GM12878 (cell line): ENCODE results near the gene RRP1B. TPM values are rescaled to one million over a fixed set of nuclear protein-coding genes. Genes with fewer than 3 reads are reported as not detected.

Experiments used
- ATAC-seq: fragments of 200-7000 bp; cut with Tn5 transposase; 3 replicates; pipeline ENCODE4 v1.9.1; 2020; ENCODE audit warnings: mild to moderate bottlenecking, moderate library complexity
- BruUV-seq: library from RNA; stranded (reverse); fragments of 400-500 nt; replicated peaks from 2 replicates; lab custom pipeline; 2021; lab: Mats Ljungman, UMichigan
- CTCF ChIA-PET: fragments of 300-600 bp; sonication (Branson Sonifier 250); formaldehyde crosslinking; extraction: SDS; loops from one replicate; lab custom pipeline; 2021; ENCODE audit warnings: inconsistent platforms; lab: Yijun Ruan, JAX
- POLR2A ChIA-PET: fragments of 350-600 bp; formaldehyde crosslinking; extraction: SDS; loops from one replicate; lab custom pipeline; 2021; ENCODE audit warnings: inconsistent platforms; lab: Charles Lee
- RAD21 ChIA-PET: fragments of 300-600 bp; sonication (Branson Sonifier 250); formaldehyde crosslinking; loops from one replicate; lab custom pipeline; 2023; ENCODE audit warnings: antibody characterized with exemption; ENCODE audit not compliant: unreplicated experiment; lab: Charles Lee
- SMC1A ChIA-PET: fragments of 300-600 bp; sonication (Branson Sonifier 250); formaldehyde crosslinking; loops from one replicate; lab custom pipeline; 2023; ENCODE audit not compliant: unreplicated experiment, uncharacterized antibody; lab: Charles Lee
- DNase-seq: peaks from one replicate; pipeline ENCODE4 v3.0.0-alpha.2; 2011; ENCODE audit warnings: low read depth, low spot score
- FAIRE-seq: peaks from 3 replicates; lab custom pipeline; 2011; peaks lifted over from hg19 to GRCh38; lab: Jason Lieb, UNC
- H2AFZ ChIP-seq: 2 replicates; pipeline ENCODE4 v1.6.0; 2011; ENCODE audit warnings: low read depth, low read length, control low read depth; ENCODE audit not compliant: control insufficient read depth
- H3K27ac ChIP-seq: 2 replicates; pipeline ENCODE4 v1.5.1; 2011; ENCODE audit warnings: control low read depth; ENCODE audit not compliant: control insufficient read depth, insufficient read depth
- H3K27me3 ChIP-seq, 2 experiments: replicated peaks in 1 of 2; 2 replicates each; pipeline versions ENCODE4 v1.6.0 to v1.6.1; 2011; ENCODE audit warnings: low read length in 1 of 2; ENCODE audit not compliant: control insufficient read depth in 2 of 2, insufficient read depth in 2 of 2
- H3K36me3 ChIP-seq, 2 experiments: 2 replicates each; pipeline ENCODE4 v1.5.1; 2011; ENCODE audit warnings: low read length in 1 of 2; ENCODE audit not compliant: control insufficient read depth in 2 of 2, insufficient read depth in 2 of 2
- H3K4me1 ChIP-seq: 2 replicates; pipeline ENCODE4 v1.6.1; 2011; ENCODE audit warnings: mild to moderate bottlenecking, low read length, moderate library complexity, mixed read lengths; ENCODE audit not compliant: control insufficient read depth, insufficient read depth
- H3K4me2 ChIP-seq: 2 replicates; pipeline ENCODE4 v1.6.0; 2011; ENCODE audit warnings: control low read depth; ENCODE audit not compliant: control insufficient read depth, insufficient read depth
- H3K4me3 ChIP-seq: fragments of 200-600 bp; sonication (generic); 2 replicates; pipeline ENCODE4 v1.5.1; 2016
- H3K79me2 ChIP-seq: 2 replicates; pipeline ENCODE4 v1.6.0; 2011; ENCODE audit warnings: low read length; ENCODE audit not compliant: control insufficient read depth, insufficient read depth
- H3K9ac ChIP-seq: 2 replicates; pipeline ENCODE4 v1.8.0; 2011; ENCODE audit warnings: low read length, control low read depth, mixed read lengths; ENCODE audit not compliant: control insufficient read depth, insufficient read depth
- H3K9me3 ChIP-seq: replicated peaks from 3 replicates; pipeline ENCODE4 v1.5.1; 2011; ENCODE audit warnings: mild to moderate bottlenecking, low read length; ENCODE audit not compliant: control insufficient read depth, insufficient read depth
- H4K20me1 ChIP-seq: 2 replicates; pipeline ENCODE4 v1.6.0; 2011; ENCODE audit not compliant: control insufficient read depth, insufficient read depth
- CBX5 ChIP-seq: sonication (generic); IDR thresholded peaks from 2 replicates; pipeline ENCODE4 v1.6.1; 2016; ENCODE audit warnings: low read depth, moderate library complexity, mild to moderate bottlenecking, inconsistent platforms
- GABPA ChIP-seq: IDR thresholded peaks from 2 replicates; pipeline ENCODE4 v1.6.1; 2014; ENCODE audit warnings: antibody characterized with exemption, low read depth, mild to moderate bottlenecking, inconsistent platforms
- NR2C1 ChIP-seq: fragments of 450-650 bp; IDR thresholded peaks from 2 replicates; pipeline ENCODE4 v1.6.1; 2017; ENCODE audit warnings: antibody characterized with exemption, mild to moderate bottlenecking, moderate library complexity
- PAX8 ChIP-seq: fragments of 450-650 bp; IDR thresholded peaks from 2 replicates; pipeline ENCODE4 v1.6.1; 2017; ENCODE audit warnings: mild to moderate bottlenecking, moderate library complexity
- RAD51 ChIP-seq: fragments of 450-650 bp; IDR thresholded peaks from 2 replicates; pipeline ENCODE4 v1.6.1; 2016; ENCODE audit warnings: moderate library complexity, mild to moderate bottlenecking, inconsistent platforms
- SIN3A ChIP-seq: IDR thresholded peaks from 2 replicates; pipeline ENCODE4 v1.6.1; 2012; ENCODE audit warnings: low read depth, low read length, improper control_type of control experiment
- SRF ChIP-seq, 2 experiments: IDR thresholded peaks; 2 replicates each; pipeline ENCODE4 v1.6.1; 2011; ENCODE audit warnings: low read depth in 2 of 2, low read length in 2 of 2, mild to moderate bottlenecking in 1 of 2, moderate library complexity in 1 of 2
- SUPT20H ChIP-seq: IDR thresholded peaks from 2 replicates; pipeline ENCODE4 v1.6.1; 2011; ENCODE audit warnings: low read depth, mild to moderate bottlenecking, low read length, moderate library complexity, borderline replicate concordance; ENCODE audit not compliant: control insufficient read depth
- TAF1 ChIP-seq: IDR thresholded peaks from 2 replicates; pipeline ENCODE4 v1.6.1; 2011; ENCODE audit warnings: mild to moderate bottlenecking, low read depth, low read length, borderline replicate concordance
- ZNF592 ChIP-seq: fragments of 450-650 bp; IDR thresholded peaks from 2 replicates; pipeline ENCODE4 v1.6.1; 2017; ENCODE audit warnings: mild to moderate bottlenecking, moderate library complexity
- WGBS: methylation state at CpG from one replicate; pipeline ENCODE4 v1.1.6; 2016; ENCODE audit warnings: low lambda C conversion rate; ENCODE audit not compliant: insufficient replicate concordance, insufficient coverage; ENCODE audit errors: missing lambda C conversion rate; 5-methylcytosine and 5-hydroxymethylcytosine counted together
- in situ Hi-C: fragments of 300-500 bp; cut with MboI; formaldehyde crosslinking; loops from 9 replicates; pipeline ENCODE4 v1.14.3; 2018; ENCODE audit warnings: mixed read lengths
- intact Hi-C: fragments of 100-400 bp; cut with micrococcal nuclease; formaldehyde crosslinking; loops from one replicate; pipeline ENCODE4 v1.14.2; 2022; ENCODE audit not compliant: unreplicated experiment
- polyA plus RNA-seq, 11 experiments: library from polyadenylated mRNA; depleted of rRNA in 4 of 11; unstranded in 6 of 11; stranded (reverse) in 5 of 11; fragments of >200 nt; fragmentation: Nextera tagmentation in 4 of 11; fragmentation: Illumina TruSeq in 1 of 11; extraction: Ambion mirVana in 4 of 11; extraction: Trizol in 1 of 11; gene quantifications; 1 replicate in 1 of 11; 2 replicates in 10 of 11; pipeline versions ENCODE4 v1.2.1 to v1.2.3, GENCODE V29; 2011 to 2016; ENCODE audit warnings: inconsistent platforms in 2 of 11, missing spikeins in 2 of 11, low read depth in 1 of 11
- total RNA-seq, 4 experiments: library from RNA; depleted of rRNA in 3 of 4; stranded (reverse); fragments of >200 nt in 3 of 4; fragmentation: Illumina TruSeq in 1 of 4; extraction: Trizol in 1 of 4; gene quantifications; 2 replicates each; pipeline versions ENCODE4 v1.2.1 to v1.2.3, GENCODE V29; 2013 to 2021
- TF ChIP-seq, protein P1 (sequence below): fragments of 450-650 bp; IDR thresholded peaks from 2 replicates; pipeline ENCODE4 v1.6.1; 2017; ENCODE audit warnings: mild to moderate bottlenecking, moderate library complexity

Gene RRP1B
- total and polyA plus RNA-seq, 10 of the 15 experiments (the other 5 are each of a cell fraction or from before 2014, with no cell fraction given): 8.1 to 57.4 (median 38.1) TPM

- TF ChIP-seq NR2C1 (no peak), SIN3A (no peak), SUPT20H (no peak)
- TF ChIP-seq, protein P1, sequence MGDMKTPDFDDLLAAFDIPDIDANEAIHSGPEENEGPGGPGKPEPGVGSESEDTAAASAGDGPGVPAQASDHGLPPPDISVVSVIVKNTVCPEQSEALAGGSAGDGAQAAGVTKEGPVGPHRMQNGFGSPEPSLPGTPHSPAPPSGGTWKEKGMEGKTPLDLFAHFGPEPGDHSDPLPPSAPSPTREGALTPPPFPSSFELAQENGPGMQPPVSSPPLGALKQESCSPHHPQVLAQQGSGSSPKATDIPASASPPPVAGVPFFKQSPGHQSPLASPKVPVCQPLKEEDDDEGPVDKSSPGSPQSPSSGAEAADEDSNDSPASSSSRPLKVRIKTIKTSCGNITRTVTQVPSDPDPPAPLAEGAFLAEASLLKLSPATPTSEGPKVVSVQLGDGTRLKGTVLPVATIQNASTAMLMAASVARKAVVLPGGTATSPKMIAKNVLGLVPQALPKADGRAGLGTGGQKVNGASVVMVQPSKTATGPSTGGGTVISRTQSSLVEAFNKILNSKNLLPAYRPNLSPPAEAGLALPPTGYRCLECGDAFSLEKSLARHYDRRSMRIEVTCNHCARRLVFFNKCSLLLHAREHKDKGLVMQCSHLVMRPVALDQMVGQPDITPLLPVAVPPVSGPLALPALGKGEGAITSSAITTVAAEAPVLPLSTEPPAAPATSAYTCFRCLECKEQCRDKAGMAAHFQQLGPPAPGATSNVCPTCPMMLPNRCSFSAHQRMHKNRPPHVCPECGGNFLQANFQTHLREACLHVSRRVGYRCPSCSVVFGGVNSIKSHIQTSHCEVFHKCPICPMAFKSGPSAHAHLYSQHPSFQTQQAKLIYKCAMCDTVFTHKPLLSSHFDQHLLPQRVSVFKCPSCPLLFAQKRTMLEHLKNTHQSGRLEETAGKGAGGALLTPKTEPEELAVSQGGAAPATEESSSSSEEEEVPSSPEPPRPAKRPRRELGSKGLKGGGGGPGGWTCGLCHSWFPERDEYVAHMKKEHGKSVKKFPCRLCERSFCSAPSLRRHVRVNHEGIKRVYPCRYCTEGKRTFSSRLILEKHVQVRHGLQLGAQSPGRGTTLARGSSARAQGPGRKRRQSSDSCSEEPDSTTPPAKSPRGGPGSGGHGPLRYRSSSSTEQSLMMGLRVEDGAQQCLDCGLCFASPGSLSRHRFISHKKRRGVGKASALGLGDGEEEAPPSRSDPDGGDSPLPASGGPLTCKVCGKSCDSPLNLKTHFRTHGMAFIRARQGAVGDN: no peak
Observed at GRCh38 chr21:43687566-43688399, 28.4 kb downstream of the RRP1B start (continued).

GRCh38 chr21:43688906-43689305 is 29.5 kb downstream of the RRP1B start:
- TF ChIP-seq TAF1 (no peak), PAX8 (no peak), CBX5 (no peak), GABPA (no peak), ZNF592 (no peak), RAD51 (no peak), SRF (IDR thresholded peaks at IDR 0.05; ENCODE audit: low read depth in 2 of 2, low read length in 2 of 2) (no peak)
- SMC1A ChIA-PET: interaction anchor here (1.2 kb wide), 1 partner anchor 91 kb away, joined by 3 read pairs; no protein-coding TSS in a partner anchor
- no peak for ATAC-seq
- peaks cover 32 to 61% of the 10 kb centered on the region in 2 experiments for H3K36me3 ChIP-seq
- intact Hi-C loops (no loop called here), in situ Hi-C loops (loop anchor here (25.0 kb wide), 1 partner anchor 1477 kb away; the partner anchor contains the start of gene ABCG1)
- no peak overlapping the region for H3K4me3 ChIP-seq
- no peak overlapping the region for H2AFZ ChIP-seq
- CTCF ChIA-PET: interaction anchor here (1.0 kb wide), 1 partner anchor 41 kb away, joined by 3 read pairs; no protein-coding TSS in a partner anchor
- no peaks in the 10 kb centered on the region for H3K4me1 ChIP-seq
- H3K27ac ChIP-seq: no peak overlapping the region
- POLR2A ChIA-PET: no interaction called here
- DNase-seq: no peak
- WGBS: 96% methylated on average over 12 of the region's 12 CpGs
- no peaks in the 10 kb centered on the region for H4K20me1 ChIP-seq
- H3K79me2 ChIP-seq: no peaks in the 10 kb centered on the region
- no peak overlapping the region for H3K9ac ChIP-seq
- BruUV-seq: no TSS peak
- no peak overlapping the region for H3K4me2 ChIP-seq
- H3K9me3 ChIP-seq: no peaks in the 10 kb centered on the region
- RAD21 ChIA-PET: no interaction called here
- no peaks in the 10 kb centered on the region for H3K27me3 ChIP-seq
- FAIRE-seq: no peak
